Ecto neural progenitor cell (in vitro differentiated cells): Measurements from ENCODE around the gene ZGRF1.
A peak's percentile ranks its signal among the peaks of the same experiment; 100 is the strongest.
"Not testable (repeated sequence)": the region's sequence is repeated elsewhere in the genome, so short reads cannot be mapped to it uniquely, and the experiment has no call there.

ENCODE experiments used
- DNase-seq: peaks from one replicate; pipeline ENCODE4 v3.0.0-alpha.2; 2018; ENCODE audit warnings: low spot score

ZGRF1 gene

DNA sequence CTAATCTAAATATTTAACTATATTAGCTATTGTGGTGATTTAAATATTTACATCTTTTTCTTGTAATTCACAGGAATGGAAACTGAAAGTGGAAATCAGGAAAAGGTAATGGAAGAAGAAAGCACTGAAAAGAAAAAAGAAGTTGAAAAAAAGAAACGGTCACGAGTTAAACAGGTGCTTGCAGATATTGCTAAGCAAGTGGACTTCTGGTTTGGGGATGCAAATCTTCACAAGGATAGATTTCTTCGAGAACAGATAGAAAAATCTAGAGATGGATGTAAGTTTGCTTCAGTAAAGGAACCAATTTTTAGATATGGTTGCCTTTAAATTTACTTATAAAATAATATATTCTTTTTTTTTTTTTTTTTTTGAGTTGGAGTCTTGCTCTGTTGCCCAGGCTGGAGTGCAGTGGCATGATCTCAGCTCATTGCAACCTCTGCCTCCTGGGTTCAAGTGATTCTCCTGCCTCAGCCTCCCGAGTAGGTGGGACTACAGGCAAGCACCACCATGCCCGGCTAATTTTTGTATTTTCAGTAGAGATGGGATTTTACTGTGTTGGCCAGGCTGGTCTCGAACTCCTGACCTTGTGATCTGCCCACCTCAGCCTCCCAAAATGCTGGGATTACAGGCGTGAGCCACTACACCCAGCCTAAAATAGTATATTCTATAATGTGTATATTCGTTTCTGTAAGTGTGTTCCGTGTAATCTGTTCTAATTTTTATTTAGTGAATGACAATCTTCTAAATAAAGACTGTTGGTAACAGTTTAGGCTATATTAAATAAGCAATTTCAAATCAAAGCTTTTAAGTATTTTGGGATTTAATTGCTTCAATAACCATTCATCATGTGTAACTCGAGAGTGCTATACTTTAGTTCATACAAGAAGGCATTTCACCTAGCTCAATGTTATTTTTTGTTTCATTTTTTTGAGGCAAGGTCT is 8.2 kb upstream of the ZGRF1 start:
- not testable (repeated sequence) for DNase-seq

DNA sequence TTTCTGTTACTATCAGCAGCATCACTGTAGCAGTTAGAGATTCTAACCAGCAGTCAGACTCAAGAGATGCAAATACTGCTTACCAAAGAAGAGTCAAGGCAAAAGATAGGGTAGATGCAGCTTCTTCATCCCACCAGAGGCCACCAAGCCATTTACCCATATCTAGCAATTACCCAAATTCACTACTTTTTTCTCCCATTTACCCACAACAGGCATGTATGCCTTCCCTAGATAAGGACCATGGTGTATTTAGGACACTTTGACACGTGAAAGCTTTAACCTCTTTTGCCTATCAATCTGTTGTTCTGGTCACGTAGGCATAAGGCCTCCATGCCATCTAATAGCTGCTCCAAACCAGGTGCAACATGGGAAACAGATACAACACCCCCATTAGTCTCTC is 5.8 kb upstream of the ZGRF1 start:
- DNase-seq, result no peak

DNA sequence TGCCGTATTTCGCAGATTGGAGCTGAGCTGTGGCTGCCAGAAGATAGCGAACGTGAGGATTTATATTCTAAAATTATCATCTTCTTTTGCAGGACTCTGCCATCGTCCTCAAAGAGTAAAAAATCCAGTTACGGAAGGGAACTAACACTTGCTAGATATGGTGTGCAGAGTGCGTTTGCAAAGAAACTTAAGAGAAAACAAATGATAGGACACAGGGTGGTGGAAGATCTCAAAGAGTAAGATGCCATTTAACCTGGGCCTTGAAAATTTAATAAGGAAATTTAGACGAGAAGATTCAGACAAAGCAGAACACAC is 800 bp upstream of the ZGRF1 start:
- DNase-seq, result no peak

DNA sequence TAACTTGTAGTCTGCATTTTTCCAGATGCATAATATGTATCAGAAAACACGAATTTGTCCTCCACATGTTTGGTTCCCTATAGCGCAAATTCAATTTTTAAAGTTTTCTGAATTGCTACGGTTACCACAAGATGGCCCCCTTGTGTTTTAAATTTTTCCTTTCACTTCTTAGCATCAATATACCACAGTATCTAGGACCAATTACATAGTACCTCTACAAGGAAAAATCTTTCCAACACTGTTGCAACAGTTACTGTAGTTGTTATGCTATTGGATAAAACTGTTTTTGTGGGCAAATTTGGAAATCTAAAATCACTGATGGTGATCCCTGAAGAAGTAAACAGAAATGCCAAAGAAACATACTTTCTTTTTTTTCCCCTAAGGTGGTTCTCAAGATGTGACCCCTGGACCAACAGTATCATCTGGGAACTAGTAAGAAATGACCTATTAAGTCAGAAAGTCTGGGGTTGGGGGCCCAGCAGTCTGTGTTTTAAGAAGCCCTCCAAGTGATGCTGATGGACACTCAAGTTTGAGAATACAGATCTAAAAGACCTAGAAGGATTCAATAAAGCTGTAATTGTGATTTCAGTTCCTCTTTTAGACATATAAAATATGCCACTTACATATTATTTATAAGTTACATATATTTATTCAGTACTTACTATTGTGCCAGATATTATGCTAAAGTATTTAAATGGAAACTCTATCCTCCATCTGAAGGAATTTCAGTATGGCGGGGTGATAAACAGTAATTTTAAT is 3.1 kb downstream of the ZGRF1 start:
- no peak for DNase-seq

DNA sequence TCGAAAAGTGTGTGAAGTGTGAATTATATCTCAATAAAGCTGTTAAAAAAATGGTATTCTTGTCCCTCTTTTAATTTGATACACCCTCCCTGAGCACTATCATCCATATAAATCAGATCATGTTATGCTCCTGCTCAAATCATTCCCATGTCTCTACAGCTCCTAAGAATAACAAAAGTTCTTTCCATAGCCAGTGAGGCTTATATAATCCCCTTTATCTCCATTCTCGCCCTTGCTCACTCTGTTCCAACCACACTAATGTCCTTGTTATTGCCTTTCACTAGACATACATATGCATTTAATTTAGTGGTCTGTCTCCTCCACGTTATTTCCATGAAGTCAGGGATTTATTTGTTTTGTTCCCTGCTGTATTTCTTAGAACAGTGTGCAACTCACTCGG is 10.5 kb downstream of the ZGRF1 start:
- no peak for DNase-seq

DNA sequence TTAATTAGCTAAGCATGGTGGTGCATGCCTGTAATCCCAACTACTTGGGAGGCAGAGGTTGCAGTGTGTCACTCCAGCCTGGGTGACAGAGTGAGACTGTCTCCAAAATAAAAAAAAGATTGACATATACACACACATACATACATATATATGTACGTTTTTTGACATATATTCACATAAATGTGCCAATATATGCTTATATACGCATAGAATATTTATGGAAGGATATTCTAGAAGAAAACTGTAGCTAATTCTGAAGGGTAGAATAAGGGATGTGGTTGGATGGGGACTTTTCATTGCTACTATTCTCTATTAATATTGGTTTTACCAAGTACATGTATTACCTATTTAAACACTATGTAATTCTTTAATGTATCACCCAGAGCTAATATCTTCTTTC is 19.7 kb downstream of the ZGRF1 start:
- DNase-seq, result no peak

DNA sequence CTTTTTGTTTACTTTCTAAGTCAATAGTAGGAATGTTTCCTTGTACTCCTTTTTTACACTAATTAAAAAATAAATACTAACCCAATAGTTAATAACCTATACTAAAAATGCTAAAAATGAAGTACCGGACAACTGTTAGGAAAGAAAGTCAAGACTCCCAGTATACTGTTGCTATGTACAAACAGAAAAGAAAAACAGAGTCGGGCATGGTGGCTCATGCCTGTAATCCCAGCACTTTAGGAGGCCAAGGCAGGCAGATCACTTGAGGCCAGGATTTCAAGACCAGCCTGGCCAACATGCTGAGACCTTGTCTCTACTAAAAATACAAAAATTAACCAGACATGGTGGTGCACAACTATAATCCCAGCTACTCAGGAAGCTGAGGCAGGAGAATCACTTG is 23.9 kb downstream of the ZGRF1 start:
- not testable (repeated sequence) for DNase-seq

DNA sequence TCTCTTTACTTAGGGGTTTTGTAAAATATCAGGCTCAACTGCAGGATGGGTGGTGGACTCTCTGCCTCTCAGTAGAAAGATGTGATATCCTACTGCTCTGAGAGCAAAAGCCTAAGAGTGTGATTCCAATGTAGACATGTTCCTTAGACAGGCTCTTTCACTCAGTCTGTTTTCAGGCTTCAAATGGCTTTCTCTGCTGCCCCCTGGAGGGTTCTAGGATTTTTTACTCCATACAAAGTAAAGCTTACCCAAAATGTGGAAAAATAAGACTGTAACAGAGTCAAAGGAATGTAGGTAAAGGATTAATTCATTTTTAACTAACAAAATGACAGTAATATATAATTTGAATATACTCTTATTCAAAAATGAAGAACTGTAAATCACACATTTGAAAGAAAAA is 32.1 kb downstream of the ZGRF1 start:
- peak; percentile 51 for DNase-seq

DNA sequence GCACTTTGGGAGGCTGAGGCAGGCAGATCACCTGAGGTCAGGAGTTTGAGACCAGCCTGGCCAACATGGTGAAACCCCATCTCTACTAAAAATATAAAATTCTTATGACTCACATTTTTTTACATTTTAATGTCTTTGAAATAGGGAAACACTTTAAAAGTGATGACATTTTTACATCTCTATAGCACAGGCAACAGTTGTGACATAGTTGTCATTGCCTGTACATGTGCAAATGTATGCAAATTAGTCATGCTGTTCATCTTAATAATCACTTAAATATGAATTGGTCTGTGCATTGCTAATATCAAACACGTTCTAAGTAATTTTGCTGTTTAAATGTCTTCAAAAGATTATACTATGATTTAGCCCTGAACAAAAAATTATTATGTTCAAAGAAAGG is 41.7 kb downstream of the ZGRF1 start:
- DNase-seq, result no peak

DNA sequence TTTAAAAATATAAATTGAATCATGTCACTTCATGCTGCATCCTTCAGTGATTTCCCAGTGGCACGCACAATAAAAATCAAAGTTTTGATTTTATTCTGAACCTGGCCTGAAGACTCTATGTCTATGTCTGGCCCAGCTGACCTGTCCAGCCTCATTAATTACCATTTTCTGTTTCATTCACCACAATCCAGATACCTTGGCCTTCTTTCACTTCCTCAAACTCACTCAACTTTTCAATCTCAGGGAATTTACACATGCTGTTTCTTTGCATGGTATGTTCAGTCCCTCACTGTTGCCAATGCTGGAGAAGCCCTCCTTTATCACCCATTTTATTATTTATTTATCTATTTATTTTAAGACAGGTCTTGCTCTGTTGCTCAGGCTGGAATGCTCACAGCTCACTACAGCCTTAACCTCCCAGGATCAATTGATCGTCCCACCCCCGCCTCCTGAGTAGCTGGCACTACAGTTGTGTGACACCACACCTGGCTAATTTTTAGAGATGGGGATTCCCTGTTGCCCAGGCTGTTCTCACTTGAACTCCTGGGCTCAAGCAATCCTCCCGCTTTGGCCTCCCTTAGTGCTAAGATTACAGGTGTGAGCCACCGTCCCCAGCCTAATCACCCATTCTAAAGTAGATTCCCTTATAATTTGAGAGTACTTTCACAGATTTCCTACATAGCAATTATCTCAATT is 43.1 kb downstream of the ZGRF1 start:
- no peak for DNase-seq

DNA sequence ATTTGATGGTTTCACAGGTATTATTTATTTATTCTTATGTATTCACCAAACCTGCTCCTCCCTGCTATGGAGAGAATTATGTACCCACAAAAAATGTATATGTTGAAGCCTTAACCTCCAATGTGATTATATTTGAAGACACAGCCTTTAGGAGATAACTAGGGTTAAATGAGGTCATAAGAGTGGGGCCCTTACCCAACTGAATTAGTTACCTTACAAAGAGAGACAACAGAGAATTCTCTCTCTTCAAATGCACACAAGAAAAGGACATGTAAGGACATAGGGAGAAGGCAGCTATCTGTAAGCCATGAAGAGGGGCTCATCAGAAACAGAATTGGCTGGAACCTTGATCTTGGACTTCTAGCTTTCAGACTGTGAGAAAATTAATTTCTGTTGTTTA is 44.0 kb downstream of the ZGRF1 start:
- no peak for DNase-seq

DNA sequence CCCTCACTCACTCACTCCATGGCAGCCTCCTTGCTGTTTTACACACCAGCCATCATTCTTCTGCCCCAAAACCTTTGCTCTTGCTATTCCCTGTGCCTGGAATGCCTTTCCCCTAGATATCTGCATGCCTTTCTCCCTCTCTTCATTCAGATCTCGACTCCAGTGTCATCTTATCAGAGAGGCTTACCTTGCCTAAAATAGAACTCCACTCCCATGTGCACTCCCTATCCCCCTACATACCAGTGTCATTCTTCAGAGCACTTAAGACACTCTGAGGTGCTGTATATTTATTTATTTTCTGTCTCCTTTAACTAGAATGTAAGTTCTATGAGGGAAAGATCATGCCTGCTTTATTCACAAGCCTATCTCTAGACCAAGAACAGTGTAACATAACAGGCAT is 45.1 kb downstream of the ZGRF1 start:
- DNase-seq, result no peak

DNA sequence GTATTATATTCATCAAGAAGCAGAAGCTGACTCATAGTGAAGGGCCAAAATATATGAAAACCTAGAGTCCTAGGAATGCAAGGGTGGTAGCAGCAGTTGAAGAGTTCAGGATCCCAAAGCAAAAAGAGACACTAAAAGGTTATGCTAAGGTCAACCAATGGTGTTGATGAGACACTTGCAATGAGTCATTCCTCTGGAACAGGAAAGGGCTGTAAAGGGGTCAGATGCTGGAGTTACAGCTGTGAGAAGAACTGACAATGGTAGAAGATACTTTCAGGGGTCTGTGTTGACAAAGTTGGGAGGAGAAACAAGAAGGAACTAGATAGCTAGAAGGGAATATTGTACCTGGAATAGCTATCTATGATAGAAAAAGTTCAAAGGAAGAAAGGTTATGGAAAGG is 47.5 kb downstream of the ZGRF1 start:
- no peak for DNase-seq

DNA sequence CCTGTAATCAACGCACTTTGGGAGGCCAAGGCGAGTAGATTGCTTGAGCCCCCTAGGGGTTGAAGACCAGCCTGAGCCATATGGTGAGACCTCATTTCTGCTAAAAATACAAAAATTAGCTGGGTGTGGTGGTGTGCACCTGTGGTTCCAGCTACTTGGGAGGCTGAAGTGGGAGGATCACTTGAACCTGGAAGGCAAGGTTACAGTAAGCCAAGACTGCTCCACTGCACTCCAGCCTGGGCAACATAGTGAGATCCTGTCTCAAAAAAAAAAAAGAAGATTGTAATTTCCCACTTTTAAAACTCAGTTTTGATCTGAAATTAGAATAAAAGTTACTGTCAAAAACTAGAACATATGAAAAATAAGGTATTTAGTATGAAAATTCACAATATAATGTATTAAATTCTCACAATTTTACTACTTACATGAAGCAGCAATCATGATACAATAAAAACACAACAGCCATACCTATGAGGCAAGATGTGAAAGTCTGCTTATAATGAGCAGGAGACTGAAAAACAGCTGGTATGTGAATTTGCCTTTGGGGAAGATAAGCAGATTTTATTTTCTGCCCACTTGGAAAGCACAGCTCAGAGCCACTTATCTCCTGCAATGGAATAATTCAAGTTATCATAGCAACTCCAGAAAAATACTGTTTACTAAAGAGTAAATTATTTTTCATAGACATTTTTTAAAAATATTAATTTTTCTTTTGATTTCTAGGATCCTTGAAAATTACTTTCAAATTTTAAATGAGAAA is 50.6 kb downstream of the ZGRF1 start:
- DNase-seq, result no peak

DNA sequence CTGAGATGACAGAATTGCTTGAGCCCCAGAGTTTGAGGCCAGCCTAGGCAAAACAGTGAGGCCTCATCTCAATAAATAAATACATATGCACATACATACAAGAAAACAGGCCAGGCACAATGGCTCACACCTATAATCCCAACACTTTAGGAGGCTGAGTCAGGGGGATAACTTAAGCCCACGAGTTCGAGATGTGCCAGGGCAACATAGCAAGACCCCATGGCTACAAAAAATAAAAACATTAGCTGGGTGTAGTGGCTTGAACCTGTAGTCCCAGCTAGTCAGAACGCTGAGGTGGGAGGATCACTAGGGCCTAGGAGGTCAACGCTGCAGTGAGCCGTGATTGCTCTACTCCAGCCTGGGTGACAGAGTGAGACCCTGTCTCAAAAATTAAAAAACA is 69.2 kb downstream of the ZGRF1 start:
- no peak for DNase-seq

DNA sequence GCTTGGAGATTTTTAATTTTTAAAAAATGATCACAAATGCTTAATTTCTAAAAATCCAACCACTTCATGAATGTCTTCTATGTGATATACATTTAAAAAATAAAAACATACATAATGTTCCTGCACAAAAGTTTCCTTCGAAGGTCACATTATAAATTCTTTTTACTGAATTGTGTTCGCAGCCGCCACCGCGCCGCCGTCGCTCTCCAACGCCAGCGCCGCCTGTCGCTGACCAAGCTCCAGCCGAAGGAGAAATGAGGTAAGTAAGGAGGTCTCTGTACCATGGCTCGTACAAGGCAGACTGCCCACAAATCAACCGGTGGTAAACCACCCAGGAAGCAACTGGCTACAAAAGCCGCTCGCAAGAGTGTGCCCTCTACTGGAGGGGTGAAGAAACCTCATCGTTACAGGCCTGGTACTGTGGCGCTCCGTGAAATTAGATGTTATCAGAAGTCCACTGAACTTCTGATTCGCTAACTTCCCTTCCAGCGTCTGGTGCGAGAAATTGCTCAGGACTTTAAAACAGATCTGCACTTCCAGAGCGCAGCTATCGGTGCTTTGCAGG is 71.9 kb downstream of the ZGRF1 start:
- no peak for DNase-seq

DNA sequence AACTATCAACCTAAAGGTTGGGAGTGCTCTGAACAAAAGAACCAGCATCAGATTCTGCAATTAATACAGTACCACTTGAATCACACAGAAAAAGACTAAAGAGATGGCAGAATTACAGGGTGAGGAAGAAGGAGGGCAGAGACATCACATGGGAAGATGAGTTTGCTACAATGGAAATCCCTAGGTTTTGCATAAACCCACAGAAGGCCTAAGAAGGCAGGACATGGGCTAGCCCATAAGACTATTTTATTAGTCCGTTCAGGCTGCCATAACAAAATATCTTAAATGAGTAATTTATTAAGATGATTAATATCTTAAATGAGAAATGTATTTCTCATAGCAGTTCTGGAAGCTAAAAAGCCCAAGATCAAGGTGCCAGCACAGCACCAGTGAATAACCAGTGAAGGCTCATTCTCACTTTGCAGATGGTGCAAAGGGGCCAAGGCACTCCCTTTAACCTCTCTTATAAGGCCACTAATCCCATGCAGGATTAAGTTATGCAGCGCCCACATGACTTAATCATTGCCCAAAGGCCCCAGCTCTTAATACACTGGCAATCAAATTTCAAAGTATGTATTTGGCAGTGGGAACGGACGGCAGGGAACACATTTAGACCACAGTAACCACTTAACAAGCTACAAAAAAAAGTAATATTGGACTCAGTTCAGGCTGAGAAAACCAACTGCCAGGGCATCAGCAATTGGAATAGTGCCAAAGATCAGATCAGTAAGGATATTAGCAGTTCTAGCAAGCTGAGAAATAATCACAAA is 73.1 kb downstream of the ZGRF1 start:
- no peak for DNase-seq

DNA sequence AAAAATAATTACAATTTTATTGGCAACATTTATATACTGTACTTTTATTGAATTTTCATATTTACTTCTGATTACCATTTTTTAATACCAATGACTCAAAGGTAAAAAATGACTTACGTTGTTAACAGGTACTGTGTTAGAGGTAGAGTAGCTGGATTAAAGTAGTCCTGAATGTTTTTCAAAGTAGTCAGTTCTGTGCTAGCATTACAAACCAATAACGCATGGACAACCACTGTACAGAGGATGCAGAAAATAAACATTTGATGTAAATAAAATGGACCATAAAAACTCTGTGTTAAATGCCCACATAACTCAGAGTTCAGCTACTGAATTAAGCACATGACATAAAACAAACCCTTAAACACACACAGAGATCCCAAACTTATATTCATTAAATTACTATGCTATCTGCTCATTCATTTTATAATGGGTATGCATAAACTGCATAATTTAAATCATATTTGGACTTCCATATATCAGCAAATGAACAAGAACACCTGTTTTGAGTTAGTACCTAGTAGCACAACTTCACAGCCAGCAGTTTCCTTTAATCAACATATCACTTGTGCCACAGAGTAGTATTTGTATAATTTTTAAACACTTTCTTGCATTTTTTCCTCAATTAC is 74.3 kb downstream of the ZGRF1 start:
- DNase-seq, result no peak

DNA sequence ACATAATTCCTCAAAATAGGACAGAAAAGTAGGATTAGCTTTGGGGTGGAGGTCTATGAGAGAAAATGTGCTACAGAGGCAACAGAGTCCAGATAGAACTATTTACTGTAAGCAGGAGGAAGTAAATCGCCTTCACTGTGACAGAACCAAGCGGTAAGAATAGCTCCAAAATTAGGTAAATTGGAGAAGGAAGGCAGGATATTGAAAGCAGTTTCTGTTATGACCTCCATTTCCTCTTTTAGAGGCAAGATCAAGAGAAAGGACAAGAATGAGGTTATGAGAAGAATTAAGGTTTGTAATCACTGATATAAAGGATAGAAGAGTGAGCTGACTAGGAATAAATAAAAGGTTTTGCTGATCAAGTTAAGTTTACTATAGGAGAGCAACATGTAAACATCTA is 76.6 kb downstream of the ZGRF1 start:
- no peak for DNase-seq

DNA sequence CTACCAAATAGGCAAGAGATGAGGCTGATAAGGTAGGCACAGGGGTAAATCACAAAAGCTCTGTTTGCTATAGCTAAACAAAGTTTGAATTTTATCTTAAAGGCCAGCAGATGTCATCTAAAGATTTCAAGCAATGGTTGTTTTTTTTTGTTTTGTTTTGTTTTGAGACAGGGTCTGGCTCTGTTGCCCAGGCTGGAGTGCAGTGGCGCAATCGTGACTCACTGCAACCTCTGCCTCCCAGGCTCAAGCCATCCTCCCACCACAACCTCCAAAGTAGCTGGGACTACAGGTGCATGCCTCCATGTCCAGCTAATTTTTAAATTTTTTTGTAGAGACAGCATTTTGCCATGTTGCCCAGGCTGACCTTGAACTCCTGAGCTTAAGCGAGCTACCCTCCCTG is 77.7 kb downstream of the ZGRF1 start:
- no peak for DNase-seq
